ENCODE measurements around the gene ZFP91.

DNA sequence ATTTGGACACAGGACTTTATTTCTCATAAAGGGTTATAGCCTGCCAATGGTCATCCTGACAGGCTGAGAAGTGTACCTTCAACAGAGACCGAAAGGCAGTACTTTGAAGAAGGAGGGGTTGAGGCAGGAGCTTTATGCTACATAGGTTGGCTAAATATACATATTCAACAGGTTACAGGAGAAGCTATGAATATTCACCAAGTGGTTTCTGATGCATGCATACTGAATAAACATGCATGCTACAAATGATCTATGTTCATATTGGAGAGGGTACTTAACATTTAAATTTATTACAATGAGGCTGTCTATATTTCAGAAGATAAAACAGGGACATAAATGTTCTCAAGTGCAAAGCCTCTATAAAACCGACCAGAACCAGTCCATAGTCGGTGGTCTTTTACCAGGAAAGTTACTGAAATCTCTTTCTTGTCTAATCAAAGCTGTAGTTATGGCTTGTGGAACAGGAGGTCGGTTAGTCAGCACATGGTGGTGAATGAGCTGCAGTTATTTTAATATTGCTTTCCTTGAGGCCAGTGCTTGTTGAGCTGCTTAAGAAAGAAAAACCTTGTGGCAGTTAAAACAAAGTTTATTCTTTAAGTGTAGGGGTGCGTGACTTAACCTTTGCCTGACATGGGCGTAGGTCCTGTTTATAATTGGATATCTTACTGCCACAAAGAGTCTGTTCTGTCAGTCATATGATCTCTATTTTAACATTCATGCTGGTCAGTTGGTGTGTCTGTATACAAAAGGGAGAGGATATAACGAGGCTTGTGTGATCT lies 63.1 kb downstream of the ZFP91 start:
- no peak for TF ChIP-seq EZH2phosphoT487 (IDR thresholded peaks at IDR 0.05; ENCODE audit: insufficient read depth, low read depth)
- TF ChIP-seq EZH2 (IDR thresholded peaks at IDR 0.05; ENCODE audit: insufficient read depth, poor library complexity, severe bottlenecking): no peak

All from GM23248 (cell line).